SIG-M5 (cell line): ENCODE data around the gene ZNF189.
A peak's percentile ranks its signal among the peaks of the same experiment; 100 is the strongest.

Experiments used
- DNase-seq: peaks from one replicate; lab custom pipeline; 2025; lab: John Stamatoyannopoulos, UW

The ZNF189 gene

GRCh38 chr9:101398068-101398929, at the start of gene ZNF189, which contains the start of gene MRPL50:
TSS of gene ZNF189 (plus strand) at chr9:101398851. CDS start at chr9:101399157, 306 bp downstream.
TSS of gene MRPL50 (minus strand) at chr9:101398618. CDS start at chr9:101398592, 26 bp downstream.
- DNase-seq: peak; percentile 95

DNA sequence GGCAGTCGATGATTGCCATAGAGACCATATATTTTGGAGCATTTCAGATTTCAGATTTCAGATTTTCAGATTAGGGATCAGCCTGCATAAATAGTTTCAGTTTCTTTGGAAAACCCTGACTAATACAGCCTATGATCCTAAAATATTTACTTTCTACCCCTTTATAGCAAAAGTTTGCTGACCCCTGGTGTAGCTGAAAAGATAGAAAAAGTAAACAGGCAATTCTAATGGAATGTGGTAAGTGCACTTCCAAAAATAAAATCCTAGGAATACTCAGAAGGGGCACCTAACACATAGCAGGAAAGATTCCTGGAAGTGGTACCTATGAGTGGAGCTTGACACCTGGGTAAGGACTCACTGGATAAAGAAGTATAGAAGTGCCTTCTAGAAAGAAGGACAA, 48.4 kb upstream of the ZNF189 start:
- DNase-seq: no peak

DNA sequence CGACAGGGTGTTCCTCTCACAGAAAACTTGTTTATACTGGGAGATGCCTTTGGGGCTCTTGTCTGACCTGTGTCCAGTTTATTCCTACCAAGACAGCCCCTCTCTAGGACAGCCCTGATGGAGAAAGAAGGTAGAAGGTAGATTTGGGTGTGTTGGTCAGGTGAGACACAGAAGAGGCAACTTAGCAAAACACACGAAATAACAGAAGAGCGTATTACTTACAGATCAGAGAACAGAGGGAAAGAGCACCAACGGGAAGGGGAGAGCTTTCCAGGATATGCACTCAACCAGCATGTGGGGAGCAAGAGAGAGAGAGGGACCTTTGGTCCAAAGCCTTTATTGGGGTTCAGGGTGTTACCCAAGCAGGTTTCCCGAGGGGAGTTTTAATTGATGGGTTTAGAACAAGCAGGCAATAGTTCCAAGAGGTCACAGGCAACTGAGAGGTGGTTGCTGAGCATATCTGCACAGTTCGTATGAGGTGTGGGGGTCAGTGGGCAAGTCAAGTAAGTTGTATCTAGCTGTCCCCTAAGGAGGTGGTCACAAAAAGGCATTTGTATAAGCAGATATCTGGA, 45.7 kb upstream of the ZNF189 start:
- no peak for DNase-seq

GRCh38 chr9:101353683-101354082, 45.0 kb upstream of the ZNF189 start:
- DNase-seq: no peak

- no peak for DNase-seq
These were observed 44.4 kb upstream of the ZNF189 start for GRCh38 chr9:101354143-101354764.

DNA sequence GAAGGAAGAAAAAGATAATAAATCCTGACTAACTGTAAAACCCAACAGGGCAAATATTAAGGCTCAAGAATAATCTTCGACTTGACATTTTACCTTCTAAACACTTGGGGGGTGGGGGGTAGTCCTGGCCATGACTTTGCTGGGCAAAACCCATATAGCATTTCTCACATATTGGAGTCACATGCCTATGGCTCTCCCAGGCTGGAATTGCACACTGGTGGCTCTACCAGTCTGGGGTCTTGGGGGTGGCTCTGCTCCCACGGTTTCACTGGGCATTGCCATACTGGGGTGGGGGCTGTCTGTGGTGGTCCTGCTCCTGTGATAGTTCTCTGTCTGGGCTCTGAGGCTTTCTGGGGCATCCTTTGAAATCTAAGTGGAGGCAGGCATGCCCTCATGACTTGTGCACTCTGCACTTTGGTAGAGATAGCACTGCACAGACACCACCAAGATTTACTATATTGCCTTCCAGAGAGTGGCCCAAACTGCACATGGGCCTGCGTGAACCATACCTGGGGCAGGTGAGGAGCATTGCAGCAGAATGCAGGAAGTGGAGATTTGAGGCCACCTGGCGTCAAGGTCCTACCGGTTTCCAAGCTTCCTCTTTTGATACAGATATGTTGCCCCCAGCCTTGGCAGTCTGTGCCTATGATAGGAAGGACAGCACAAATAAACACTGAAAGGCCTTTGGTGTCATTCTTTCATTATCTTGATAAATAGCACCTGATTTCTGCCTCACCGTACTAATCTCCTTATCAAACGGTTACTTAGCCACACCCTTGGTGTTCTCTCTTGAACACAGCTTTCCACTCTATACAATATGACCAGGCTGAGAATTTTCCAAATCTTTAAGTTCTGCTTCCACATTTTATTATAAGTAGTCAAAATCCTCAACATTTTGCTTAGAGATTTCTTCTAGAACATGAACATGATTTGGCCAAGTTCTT, 43.6 kb upstream of the ZNF189 start:
- no peak for DNase-seq

GRCh38 chr9:101356619-101357018, 42.0 kb upstream of the ZNF189 start:
- no peak for DNase-seq

DNA sequence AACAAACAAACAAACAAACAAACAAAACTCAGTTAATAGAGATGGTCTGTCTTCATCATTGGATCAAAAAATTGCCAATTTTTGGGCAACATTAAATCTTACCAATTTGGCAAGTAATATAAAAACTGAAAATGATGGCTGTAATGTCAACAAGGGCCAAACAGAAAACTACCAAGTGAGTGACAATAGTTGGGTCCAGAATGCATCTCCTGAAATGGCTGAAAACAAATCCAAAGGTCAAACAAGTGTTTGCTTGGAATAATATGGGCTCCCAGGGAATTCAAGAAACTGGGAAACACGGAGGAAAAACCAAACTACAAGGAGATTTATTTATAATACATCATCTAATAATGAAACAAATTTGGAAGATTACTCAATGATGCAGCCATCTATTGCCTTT, 39.0 kb upstream of the ZNF189 start:
- no peak for DNase-seq

GRCh38 chr9:101360647-101361046, 38.0 kb upstream of the ZNF189 start:
- no peak for DNase-seq

DNA sequence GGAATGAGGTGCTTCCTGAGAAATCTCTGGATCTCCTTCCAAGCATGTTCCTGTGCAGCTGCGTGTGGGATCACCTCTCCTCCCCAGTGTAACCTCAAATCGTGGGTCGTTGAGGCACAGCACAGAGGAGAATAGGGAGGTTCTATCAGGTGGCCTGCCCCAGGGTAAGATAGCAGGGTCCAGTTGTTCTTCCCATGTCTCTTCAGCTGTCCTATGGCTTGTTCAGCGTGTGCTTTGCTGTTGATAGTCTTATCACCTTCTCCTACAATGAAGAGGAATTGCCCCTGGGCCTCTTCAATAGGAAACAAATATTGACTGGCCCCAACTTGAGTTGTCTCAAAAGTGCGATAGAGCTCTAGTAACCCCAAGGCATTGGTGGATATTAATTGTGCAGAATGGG, 36.2 kb upstream of the ZNF189 start:
- no peak for DNase-seq

- no peak for DNase-seq
These were observed 33.5 kb upstream of the ZNF189 start for GRCh38 chr9:101365181-101365580.

- DNase-seq: no peak
These were observed 32.5 kb upstream of the ZNF189 start for GRCh38 chr9:101366038-101366756.

DNA sequence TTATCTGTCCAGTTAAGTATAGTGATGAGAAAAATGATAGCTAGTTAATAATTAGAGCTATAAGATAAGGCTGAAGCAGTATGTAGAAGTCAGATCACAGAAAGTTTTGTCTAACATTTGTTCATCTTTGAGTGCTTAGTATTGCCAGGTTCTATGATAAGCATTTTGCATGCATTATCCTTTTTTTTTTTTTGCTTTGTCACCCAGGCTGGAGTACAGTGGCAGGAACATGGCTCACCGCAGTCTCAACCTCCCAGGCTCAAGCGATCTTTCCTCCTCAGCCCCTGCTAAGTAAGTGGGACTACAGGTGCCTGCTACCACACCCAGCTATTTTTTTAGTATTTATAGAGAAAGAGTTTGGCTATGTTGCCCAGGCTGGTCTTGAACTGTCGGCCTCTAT, 31.3 kb upstream of the ZNF189 start:
- DNase-seq: no peak

GRCh38 chr9:101369286-101369685, 29.4 kb upstream of the ZNF189 start:
- DNase-seq: no peak

DNA sequence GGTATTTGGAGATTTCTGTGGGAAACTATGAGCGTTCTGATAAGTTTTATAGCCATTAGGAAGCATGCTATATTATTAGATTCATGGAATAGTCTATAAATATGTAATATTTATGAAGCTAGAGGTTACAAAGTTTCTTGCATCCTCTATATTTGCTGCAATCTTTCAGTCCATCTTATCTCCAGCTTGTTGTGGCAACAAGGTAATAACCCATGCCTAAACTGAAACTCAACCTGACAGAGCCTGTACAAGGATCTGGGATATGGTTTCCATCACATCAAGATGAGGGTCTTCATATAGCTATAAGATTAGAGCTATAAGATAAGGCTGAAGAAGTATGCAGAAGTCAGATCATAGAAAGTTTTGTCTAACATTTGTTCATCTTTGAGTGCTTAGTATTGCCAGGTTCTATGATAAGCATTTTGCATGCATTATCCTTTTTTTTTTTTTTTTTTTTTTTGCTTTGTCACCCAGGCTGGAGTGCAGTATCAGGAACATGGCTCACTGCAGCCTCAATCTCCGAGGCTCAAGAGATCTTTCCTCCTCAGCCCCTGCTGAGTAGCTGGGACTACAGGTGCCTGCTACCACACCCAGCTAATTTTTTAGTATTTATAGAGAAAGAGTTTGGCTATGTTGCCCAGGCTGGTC, 28.6 kb upstream of the ZNF189 start:
- DNase-seq: no peak

- DNase-seq: no peak
These were observed 26.8 kb upstream of the ZNF189 start for GRCh38 chr9:101371813-101372212.

DNA sequence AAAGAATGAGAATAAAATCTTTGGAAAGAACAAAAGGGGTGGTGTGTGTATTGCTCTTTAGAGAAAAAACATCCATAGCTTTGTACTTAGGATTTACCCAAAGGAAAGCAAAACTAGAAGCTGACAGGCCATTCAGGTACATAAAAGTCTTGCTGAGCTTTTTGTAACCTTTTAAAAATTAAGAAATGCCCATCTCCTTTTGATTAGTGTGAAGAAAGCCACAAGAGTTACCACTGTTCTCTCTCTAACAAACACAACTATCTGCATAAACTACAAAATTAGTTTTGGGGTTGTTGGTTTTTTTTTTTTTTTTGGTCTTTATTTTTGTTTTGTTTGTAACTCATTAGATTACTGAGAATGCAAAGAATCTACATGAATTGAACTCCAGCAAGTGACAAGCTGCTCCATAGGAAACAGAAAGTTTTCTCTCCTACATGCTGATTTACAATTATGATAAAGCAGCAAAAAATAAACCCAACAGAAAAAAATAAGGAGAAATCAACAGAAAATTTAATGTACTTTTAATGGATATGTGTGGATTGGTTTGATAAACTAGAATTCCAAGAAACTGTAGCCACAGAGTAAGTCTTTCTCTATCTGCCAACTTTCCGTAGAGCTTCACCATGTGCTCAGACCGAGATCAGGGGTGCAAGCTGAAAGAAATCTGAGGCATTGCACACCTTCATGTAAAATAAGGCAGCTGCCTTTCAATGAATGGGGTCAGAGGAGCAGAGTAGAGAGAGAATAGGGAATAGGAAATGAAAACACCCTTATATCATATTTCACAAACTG, 26.1 kb upstream of the ZNF189 start:
- no peak for DNase-seq

GRCh38 chr9:101375546-101375945, 23.1 kb upstream of the ZNF189 start:
- DNase-seq: no peak

- DNase-seq: no peak
These were observed 22.4 kb upstream of the ZNF189 start for GRCh38 chr9:101376111-101376848.
